ENCODE measurements around the gene SMARCB1.
A peak's percentile ranks its signal among the peaks of the same experiment; 100 is the strongest.

Gene SMARCB1

DNA sequence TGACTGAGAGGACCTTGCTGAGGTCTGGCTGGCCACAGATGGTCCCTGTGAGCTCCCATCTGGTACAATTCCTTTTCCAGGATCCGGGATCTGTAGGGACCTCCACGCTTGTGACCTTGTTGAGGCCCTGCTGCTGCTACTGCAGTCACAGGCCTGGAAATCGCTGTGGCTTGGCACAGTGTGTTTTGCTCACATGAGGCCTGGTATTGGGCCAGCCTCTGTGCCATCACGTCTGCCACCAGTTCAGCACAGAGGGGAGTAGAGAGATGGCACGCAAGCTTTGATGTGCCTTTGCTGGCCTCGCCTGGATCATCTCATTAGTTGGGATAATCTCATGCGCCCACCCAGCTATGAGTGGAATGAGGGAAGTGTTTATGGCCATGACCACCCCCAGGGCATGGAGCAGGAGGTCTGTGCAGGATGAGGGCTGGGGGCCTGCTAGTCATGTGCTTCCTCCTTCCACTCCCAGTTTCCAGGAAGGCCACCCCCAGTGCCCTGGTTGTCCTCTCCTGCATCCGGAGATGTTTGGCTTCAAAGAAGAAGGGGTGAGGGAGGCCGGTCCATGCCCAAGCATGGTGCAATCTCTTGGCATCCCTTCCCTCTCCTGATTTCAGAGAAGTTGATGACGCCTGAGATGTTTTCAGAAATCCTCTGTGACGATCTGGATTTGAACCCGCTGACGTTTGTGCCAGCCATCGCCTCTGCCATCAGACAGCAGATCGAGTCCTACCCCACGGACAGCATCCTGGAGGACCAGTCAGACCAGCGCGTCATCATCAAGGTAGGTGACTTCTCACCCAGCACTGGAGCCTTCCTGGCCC, 29.6 kb downstream of the SMARCB1 start:
- in situ Hi-C loops (cut with MboI; ENCODE audit: low sequenced_read_pairs), result no loop called here
- no peak overlapping the region for H3K4me3 ChIP-seq
- no peak for DNase-seq (ENCODE audit: low spot score in 2 of 2)
- no peaks in the 10 kb centered on the region for H3K27me3 ChIP-seq (ENCODE audit: low read depth)
- no peaks in the 10 kb centered on the region for H3K9me3 ChIP-seq
- H3K36me3 ChIP-seq (replicated peaks), result peaks cover 33% of the 10 kb centered on the region
- no peaks in the 10 kb centered on the region for H3K4me1 ChIP-seq

DNA sequence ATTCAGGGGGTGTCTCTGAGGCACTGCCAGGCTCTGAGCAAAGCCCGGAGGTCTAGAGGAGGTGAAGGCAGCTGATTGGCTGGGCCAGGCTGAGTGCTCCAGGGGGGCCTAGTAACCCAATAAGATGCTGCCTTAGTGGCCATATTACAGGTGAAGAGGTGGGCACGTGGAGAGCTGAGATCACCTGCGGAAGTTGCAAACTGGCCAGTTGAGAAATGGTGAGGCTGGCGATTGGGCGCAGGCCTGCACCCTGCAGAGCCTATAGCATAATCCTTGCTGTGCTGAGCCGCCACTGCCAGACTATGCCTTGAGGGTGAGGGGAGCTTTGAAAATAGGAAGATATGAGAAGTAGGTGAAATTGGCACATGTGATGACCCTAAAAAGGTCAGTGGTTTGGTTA, 30.4 kb downstream of the SMARCB1 start:
- Histone ChIP-seq H3K27me3 (ENCODE audit: low read depth) (no peaks in the 10 kb centered on the region), H3K4me3 (no peak overlapping the region), H3K36me3 (replicated peaks) (peaks cover 33% of the 10 kb centered on the region), H3K9me3 (no peaks in the 10 kb centered on the region), H3K4me1 (no peaks in the 10 kb centered on the region)
- no peak for DNase-seq (ENCODE audit: low spot score in 2 of 2)
- in situ Hi-C loops (cut with MboI; ENCODE audit: low sequenced_read_pairs), result no loop called here

DNA sequence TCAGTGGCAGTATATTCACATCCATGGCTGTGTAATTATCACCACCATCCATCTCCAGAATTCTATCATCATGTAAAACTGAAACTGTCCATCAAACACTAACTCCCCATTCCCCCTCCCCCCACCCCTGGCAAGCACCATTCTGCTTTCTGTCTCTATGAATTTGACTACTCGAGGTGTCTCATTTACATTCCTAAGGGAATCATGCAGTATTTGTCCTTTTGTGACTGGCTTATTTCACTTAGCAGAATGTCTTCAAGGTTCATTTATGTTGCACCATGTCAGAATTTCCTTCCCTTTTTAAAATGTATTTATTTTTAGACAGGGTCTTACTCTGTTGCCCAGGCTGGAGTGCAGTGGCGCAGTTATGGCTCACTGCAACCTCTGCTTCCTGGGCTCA, 31.8 kb downstream of the SMARCB1 start:
- in situ Hi-C loops (cut with MboI; ENCODE audit: low sequenced_read_pairs), result no loop called here
- no peaks in the 10 kb centered on the region for H3K27me3 ChIP-seq (ENCODE audit: low read depth)
- H3K4me1 ChIP-seq, result no peaks in the 10 kb centered on the region
- DNase-seq (ENCODE audit: low spot score in 2 of 2), result no peak
- no peaks in the 10 kb centered on the region for H3K9me3 ChIP-seq
- no peak overlapping the region for H3K4me3 ChIP-seq
- peaks cover 42% of the 10 kb centered on the region for H3K36me3 ChIP-seq (replicated peaks)

DNA sequence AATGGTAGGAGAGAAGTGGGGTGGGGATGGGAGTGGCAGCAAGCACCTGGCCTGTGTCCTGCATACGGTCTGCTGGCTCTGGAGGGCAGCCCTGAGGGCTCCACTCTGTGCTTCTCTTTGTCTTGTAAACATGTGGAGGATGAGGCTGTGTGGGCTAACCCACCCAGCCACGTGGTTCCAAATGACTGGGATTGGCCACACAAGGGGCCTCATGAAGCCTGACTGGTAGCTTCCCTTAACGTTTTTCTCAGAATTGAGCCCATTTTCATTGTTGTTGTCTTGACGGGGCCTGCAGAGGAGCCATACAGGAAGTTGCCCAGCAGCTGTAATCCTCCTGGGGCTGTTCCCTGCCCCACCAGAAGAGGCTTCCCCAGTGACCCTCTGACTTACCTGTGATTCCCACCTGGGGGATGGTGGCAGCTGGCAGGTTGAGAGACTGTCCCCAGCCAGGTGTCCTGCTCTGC, 34.0 kb downstream of the SMARCB1 start:
- peaks cover 64% of the 10 kb centered on the region for H3K36me3 ChIP-seq (replicated peaks)
- in situ Hi-C loops (cut with MboI; ENCODE audit: low sequenced_read_pairs), result no loop called here
- DNase-seq (ENCODE audit: low spot score in 2 of 2), result peak in 1 of 2 experiments; percentile 2
- H3K27me3 ChIP-seq (ENCODE audit: low read depth), result no peaks in the 10 kb centered on the region
- no peaks in the 10 kb centered on the region for H3K4me1 ChIP-seq
- H3K4me3 ChIP-seq, result no peak overlapping the region
- no peaks in the 10 kb centered on the region for H3K9me3 ChIP-seq

DNA sequence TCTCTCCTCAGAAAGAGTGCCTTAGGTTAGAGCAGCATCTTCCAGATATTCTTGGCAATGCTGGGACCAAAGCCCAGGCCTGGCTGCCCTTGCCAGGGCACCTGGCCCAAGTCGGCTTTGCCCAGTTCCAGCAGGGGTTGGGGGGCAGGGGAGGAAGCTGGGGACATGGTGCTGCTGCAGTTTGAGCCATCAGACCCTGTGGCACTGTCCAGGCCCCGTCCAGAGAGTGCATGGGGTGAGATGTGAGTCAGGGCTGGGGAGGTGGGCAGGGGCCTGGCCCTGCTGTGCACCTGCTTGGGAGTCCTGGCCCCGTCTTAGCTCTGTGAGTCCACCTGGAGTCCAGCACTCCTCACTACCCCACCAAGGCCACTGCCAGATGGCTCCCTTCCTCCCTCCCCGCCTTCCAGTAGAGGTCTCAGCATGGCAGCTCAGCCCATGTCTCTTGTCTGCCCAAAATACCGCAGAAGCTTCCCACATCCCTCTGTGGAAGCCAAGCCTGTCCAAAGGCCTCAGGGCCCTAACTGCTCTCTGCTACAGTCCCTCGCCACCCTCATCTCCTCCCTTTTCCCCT, 35.4 kb downstream of the SMARCB1 start:
- no peaks in the 10 kb centered on the region for H3K9me3 ChIP-seq
- H3K4me3 ChIP-seq, result no peak overlapping the region
- in situ Hi-C loops (cut with MboI; ENCODE audit: low sequenced_read_pairs), result no loop called here
- H3K27me3 ChIP-seq (ENCODE audit: low read depth), result no peaks in the 10 kb centered on the region
- DNase-seq (ENCODE audit: low spot score in 2 of 2), result no peak
- peaks cover 70% of the 10 kb centered on the region for H3K36me3 ChIP-seq (replicated peaks)
- H3K4me1 ChIP-seq, result no peaks in the 10 kb centered on the region

DNA sequence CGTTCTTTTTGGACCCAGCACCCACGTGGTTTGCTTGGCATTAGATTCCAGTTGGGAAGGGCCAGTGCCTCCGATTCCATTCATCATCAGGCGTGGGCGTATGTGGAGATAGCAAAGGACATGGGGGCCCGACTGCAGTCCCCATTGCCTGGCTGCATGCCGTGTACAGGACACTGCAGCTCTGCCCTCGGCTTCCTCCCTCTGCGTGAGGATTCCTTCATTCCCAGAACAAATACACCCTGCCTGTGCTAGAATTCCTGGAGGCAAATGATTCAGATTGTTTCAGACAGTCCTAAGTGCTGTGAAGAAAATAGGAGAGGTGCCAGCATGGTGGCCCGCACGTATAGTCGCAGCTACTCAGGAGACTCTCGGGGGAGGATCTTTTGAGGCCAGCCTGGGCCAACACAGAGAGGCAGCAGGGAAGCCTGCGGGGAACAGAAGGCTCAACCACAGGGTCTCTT, 36.6 kb downstream of the SMARCB1 start:
- no peaks in the 10 kb centered on the region for H3K4me1 ChIP-seq
- in situ Hi-C loops (cut with MboI; ENCODE audit: low sequenced_read_pairs), result no loop called here
- DNase-seq (ENCODE audit: low spot score in 2 of 2), result no peak
- H3K36me3 ChIP-seq (replicated peaks), result peaks cover 69% of the 10 kb centered on the region
- H3K4me3 ChIP-seq, result no peak overlapping the region
- H3K9me3 ChIP-seq, result no peaks in the 10 kb centered on the region
- no peaks in the 10 kb centered on the region for H3K27me3 ChIP-seq (ENCODE audit: low read depth)

DNA sequence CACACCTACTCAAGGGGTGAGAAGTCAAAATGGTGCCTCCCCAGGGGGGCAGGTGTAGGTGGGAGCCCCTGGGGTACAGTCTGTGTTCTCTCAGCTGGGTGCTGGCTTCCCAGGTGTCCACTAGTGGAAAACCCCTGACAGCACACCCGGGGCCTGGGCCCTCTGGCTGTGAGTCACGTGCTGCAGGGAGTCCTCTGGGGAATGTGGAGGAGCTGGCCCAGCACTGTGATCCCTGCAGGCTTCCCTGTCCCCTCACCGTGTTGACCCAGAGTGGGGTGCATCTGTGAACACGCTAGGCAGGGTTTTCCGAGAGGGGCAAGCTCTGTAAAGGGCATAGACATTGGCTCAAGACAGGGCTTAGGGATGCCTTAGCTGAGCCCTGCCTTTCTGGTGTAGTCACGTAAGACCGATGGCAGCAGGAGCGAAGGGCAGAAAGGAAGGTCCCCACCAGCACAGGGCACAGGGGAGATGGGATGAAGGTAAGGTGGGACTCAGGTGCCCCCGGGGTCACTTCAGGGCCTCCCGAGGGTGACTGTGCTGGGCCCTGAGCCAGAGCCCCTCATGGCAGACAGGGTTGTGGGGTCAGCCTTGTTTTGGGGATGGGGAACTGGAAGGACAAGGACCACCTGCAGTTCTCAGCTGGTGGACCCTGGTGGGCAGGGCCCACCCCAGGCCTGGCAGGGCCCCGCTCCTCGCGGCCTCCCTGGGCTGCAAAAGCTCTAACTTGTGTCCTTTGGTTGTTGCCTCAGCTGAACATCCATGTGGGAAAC, 37.9 kb downstream of the SMARCB1 start:
- Histone ChIP-seq H3K27me3 (ENCODE audit: low read depth) (no peaks in the 10 kb centered on the region), H3K9me3 (no peaks in the 10 kb centered on the region), H3K4me3 (no peak overlapping the region), H3K36me3 (replicated peaks) (peaks cover 71% of the 10 kb centered on the region), H3K4me1 (no peaks in the 10 kb centered on the region)
- no peak for DNase-seq (ENCODE audit: low spot score in 2 of 2)
- in situ Hi-C loops (cut with MboI; ENCODE audit: low sequenced_read_pairs), result no loop called here

DNA sequence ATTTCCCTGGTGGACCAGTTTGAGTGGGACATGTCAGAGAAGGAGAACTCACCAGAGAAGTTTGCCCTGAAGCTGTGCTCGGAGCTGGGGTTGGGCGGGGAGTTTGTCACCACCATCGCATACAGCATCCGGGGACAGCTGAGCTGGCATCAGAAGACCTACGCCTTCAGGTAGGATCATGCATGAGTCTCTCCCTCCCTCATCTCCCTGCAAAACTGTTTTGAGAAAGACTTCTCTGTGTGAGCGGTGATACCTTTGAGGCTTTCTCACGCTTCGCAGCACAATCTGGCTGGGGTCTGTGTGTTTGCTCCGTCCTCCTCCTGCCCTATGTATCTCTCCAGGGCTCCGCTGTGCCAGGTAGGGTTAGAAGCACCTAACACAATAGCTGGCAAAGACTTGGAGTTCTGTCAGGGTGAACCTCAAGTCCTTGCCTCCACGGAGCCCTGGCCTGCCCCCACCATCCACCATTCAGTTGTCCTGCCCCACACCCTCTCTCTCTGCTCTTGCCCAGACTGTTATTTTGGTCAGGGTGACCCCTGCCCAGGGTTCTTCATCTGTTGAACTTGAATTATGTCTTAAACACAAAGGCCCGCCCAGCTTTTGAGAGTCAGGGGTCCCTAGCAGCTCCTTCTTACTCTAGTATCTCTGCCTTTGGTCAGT, 38.6 kb downstream of the SMARCB1 start:
- peaks cover 78% of the 10 kb centered on the region for H3K36me3 ChIP-seq (replicated peaks)
- H3K4me3 ChIP-seq, result no peak overlapping the region
- no peaks in the 10 kb centered on the region for H3K4me1 ChIP-seq
- H3K9me3 ChIP-seq, result no peaks in the 10 kb centered on the region
- no peaks in the 10 kb centered on the region for H3K27me3 ChIP-seq (ENCODE audit: low read depth)
- no peak for DNase-seq (ENCODE audit: low spot score in 2 of 2)
- in situ Hi-C loops (cut with MboI; ENCODE audit: low sequenced_read_pairs), result no loop called here

DNA sequence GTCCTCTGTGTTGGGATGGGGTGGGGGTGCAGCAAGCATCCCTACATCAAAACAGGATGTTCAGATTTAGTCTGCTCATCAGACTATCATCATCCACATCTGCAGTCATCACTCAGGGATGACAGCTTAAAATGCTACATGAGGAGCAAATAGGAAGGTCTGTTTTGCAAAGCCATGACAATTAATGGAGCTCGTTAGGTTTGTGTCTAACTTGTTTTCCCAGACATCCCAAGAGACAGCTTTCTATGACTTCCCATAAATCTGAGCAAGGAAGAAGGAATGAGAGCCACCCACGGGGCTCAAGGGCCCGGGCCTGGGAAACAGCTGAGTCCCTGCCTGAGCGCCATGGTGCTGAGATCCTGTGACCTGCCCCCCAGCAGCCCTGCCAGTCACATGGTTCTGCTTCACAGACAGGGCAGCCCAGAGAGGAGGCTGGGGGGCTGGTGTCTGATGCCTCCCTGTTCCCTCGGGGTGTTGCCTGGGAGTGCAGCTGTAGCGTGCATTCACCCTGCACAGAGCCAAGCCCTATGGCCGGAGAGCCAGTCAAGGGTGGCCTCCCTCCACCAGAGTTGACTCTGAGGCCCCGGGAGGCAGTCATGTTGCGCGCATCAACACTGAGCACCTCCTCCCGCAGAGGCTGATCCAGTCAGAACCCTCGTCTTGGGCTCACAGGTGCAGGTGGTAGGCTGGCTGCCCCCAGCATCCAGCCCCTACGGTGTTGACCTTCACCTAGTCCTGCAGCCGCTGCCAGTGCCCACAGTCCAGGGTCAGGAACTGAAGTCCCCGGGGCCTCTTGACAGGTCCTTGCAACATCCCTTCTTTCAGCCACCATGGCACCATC, 40.0 kb downstream of the SMARCB1 start:
- in situ Hi-C loops (cut with MboI; ENCODE audit: low sequenced_read_pairs), result no loop called here
- Histone ChIP-seq H3K36me3 (replicated peaks) (peaks cover 76% of the 10 kb centered on the region), H3K4me3 (no peak overlapping the region), H3K9me3 (no peaks in the 10 kb centered on the region), H3K27me3 (ENCODE audit: low read depth) (no peaks in the 10 kb centered on the region), H3K4me1 (no peaks in the 10 kb centered on the region)
- no peak for DNase-seq (ENCODE audit: low spot score in 2 of 2)

DNA sequence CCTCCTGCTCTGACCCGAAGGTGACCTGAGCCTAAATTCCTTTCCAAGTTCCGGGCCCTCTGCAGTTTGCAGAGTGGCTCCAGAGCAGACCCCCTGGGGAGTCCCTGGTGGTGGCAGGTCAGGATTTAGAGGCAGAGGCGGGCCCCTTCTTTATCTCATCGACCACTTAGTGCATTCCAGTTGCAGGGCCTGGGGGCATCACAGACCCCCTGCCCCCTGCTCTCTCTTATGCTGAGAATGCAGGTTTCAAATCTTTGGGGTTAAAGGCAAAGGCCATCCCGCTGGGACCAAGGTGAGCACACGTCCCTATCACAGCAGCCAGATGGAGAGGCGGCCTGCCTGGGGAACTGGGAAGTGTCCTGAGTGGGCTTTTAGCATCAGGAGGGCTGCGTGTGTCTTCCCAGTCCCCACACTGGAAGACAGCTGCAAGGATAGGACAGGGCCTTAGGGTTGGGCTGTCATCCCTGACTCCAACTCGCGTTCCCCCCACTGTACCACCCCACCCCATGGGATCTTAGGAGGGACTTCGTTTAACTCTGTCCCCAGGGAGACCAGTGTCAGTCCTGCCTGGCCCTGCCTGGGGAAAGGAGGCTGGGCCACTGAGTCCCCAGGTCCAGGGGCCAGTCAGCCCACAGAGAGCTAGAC, 40.7 kb downstream of the SMARCB1 start:
- Histone ChIP-seq H3K4me3 (no peak overlapping the region), H3K9me3 (no peaks in the 10 kb centered on the region), H3K27me3 (ENCODE audit: low read depth) (no peaks in the 10 kb centered on the region), H3K36me3 (replicated peaks) (peaks cover 74% of the 10 kb centered on the region), H3K4me1 (no peaks in the 10 kb centered on the region)
- in situ Hi-C loops (cut with MboI; ENCODE audit: low sequenced_read_pairs), result no loop called here
- no peak for DNase-seq (ENCODE audit: low spot score in 2 of 2)

DNA sequence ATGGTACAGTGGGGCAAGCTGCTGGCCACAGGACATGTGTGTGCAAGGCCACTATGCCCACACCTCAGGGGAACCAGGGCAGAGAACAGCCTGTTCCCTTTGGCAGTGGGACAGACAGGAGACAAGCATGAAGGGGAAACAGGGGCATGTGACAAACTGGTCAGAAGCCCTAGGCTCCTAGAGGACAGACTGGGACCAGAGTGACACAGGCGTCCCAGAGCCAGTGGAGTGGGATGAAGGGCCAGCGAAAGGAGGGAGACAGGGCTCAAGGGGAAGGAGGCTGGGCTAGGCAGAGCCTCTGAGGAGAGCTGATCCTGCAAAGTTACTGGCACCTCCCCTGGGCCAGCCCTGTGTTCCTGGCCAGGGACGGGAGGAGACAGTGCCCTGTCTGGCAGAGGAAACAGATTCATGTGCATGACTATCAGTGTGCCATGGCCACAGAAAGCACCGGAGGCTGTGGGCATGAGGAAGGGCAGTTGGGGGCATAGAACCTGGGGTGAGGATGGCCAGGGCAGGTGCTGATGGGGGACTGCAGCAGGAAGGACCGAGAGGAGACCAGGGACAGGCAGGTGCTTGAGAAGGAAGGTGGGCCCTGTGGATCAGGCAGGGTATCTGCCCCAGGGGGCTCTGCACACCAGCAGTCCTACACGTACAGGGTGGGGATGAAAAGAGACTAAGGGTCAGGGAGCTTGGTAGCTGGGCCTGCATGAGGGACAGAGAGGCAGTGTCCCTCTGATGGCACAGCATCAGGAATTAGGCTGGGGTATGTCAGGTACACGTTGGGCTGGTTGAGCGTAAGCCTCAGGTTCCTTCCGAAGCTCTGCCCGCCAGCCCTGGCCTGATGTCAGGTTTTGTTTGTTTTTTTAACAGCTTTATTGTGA, 42.3 kb downstream of the SMARCB1 start:
- DNase-seq (ENCODE audit: low spot score in 2 of 2), result no peak
- in situ Hi-C loops (cut with MboI; ENCODE audit: low sequenced_read_pairs), result no loop called here
- H3K27me3 ChIP-seq (ENCODE audit: low read depth), result no peaks in the 10 kb centered on the region
- H3K4me1 ChIP-seq, result no peaks in the 10 kb centered on the region
- peaks cover 67% of the 10 kb centered on the region for H3K36me3 ChIP-seq (replicated peaks)
- no peak overlapping the region for H3K4me3 ChIP-seq
- H3K9me3 ChIP-seq, result no peaks in the 10 kb centered on the region

DNA sequence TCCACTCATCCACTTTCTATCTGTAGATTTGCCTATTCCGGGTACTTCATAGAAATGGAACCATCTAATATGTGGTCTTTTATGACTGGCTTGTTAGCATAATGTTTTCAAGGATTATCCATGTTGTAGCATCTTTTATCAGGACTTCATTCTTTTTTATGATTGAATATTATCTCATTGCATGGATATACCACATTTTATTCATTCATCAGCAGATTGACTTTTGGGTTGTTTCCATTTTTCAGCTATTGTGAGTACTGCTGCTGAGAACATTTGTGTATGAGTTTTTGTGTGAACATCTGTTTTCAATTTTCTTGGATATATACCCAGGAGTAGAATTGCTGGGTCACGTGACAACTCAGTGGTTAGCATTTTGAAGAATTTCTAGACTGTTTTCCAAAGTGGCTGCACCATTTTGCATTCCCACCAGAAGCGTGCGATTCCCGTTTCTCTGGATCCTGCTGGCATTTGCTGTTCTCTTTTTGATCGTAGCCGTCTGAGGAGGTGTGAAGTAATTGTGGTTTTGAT, 43.1 kb downstream of the SMARCB1 start:
- no peaks in the 10 kb centered on the region for H3K27me3 ChIP-seq (ENCODE audit: low read depth)

More for the DNA sequence above, 43.1 kb downstream of the SMARCB1 start:
- in situ Hi-C loops (cut with MboI; ENCODE audit: low sequenced_read_pairs), result loop anchor here (10.0 kb wide), 1 partner anchor 55 kb away; the partner anchor contains the start of gene MMP11
- H3K36me3 ChIP-seq (replicated peaks), result peaks cover 62% of the 10 kb centered on the region
- DNase-seq (ENCODE audit: low spot score in 2 of 2), result no peak
- H3K9me3 ChIP-seq, result no peaks in the 10 kb centered on the region
- no peaks in the 10 kb centered on the region for H3K4me1 ChIP-seq
- no peak overlapping the region for H3K4me3 ChIP-seq
